Mononuclear cell (primary cell): ENCODE measurements around the gene CEP89. TPM values are rescaled to one million over a fixed set of nuclear protein-coding genes. Genes with fewer than 3 reads are reported as not detected.
"Not testable (repeated sequence)": the region's sequence is repeated elsewhere in the genome, so short reads cannot be mapped to it uniquely, and the experiment has no call there.

Experiments used
- H3K27me3 ChIP-seq: 2 replicates; pipeline ENCODE4 v1.6.0; 2011; ENCODE audit warnings: low read length, control low read depth; ENCODE audit not compliant: insufficient read depth
- H3K4me1 ChIP-seq: 2 replicates; pipeline ENCODE4 v1.5.1; 2011; ENCODE audit warnings: mild to moderate bottlenecking, low read length, control low read depth; ENCODE audit not compliant: insufficient read depth
- H3K4me3 ChIP-seq: 2 replicates; pipeline ENCODE4 v1.5.1; 2011; ENCODE audit warnings: mild to moderate bottlenecking, low read length, moderate library complexity
- H3K9me3 ChIP-seq: 2 replicates; pipeline ENCODE4 v1.5.1; 2011; ENCODE audit warnings: low read depth, mild to moderate bottlenecking, control low read depth, low read length
- total RNA-seq: library from RNA; depleted of rRNA; stranded (reverse); fragments of >200 nt; gene quantifications from one replicate; pipeline ENCODE4 v1.2.3, GENCODE V29; 2012

CEP89 gene
- total RNA-seq, 1 donor, result 2.2 TPM

DNA sequence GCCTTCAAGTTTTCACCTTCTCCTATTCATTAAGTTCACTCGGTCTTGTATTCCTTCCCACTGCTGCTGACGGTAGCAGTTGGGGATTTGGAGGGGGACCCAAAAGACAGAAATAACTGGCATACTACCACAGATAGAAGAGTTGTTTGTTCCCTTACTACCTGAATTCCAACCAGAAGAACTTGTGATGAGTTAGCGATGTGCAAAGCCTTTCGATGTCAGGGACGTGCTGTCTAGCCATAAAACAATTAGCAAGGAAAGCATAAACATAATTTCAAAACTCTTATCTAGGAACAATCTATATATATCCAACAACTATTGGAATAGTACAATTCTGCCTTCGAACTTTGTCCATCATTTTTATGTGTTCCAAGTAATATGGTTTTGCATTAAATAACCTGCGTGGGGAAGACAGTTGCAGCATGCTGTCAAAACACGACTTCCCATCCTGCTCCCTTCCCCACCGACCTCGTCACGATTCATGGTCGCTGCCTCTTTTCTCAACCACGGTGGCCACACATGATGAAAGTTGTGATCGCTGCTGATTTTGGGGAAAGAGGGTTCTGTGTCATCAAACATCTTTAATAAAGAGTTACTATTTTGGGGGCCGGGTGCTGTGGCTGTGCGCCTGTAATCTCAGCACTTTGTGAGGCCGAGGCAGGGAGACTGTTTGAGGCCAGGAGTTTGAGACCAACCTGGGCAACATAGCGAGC lies 98.4 kb downstream of the CEP89 start:
- no peaks in the 10 kb centered on the region for H3K9me3 ChIP-seq
- H3K27me3 ChIP-seq, result no peaks in the 10 kb centered on the region
- no peak overlapping the region for H3K4me3 ChIP-seq
- no peaks in the 10 kb centered on the region for H3K4me1 ChIP-seq

DNA sequence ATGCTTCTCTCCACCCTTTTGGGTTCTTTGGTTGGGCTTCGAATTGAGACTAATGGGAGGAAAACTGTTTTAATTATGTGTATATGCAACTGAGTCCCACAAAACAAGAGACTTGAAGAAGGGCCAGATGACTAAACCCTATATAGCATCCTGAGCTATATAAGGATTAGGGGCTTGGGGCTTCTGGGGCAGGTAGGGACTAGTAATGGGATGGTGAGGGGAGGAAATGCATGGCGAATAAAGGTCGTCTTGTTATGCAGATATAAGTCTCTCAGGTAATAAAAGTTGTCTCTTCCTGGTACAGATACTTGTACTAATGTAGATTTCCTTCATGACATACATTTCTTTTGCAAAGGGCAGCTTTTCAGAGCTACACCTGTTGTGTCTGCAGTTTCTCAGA lies 99.4 kb downstream of the CEP89 start:
- Histone ChIP-seq H3K27me3 (no peaks in the 10 kb centered on the region), H3K9me3 (no peaks in the 10 kb centered on the region), H3K4me1 (no peaks in the 10 kb centered on the region)

GRCh38 chr19:32870981-32871451 lies 100.7 kb downstream of the CEP89 start:
- H3K9me3 ChIP-seq, result no peaks in the 10 kb centered on the region
- no peak overlapping the region for H3K4me3 ChIP-seq
- no peaks in the 10 kb centered on the region for H3K4me1 ChIP-seq
- no peaks in the 10 kb centered on the region for H3K27me3 ChIP-seq

More for the DNA sequence above, 99.4 kb downstream of the CEP89 start:
- H3K4me3 ChIP-seq, result no peak overlapping the region

DNA sequence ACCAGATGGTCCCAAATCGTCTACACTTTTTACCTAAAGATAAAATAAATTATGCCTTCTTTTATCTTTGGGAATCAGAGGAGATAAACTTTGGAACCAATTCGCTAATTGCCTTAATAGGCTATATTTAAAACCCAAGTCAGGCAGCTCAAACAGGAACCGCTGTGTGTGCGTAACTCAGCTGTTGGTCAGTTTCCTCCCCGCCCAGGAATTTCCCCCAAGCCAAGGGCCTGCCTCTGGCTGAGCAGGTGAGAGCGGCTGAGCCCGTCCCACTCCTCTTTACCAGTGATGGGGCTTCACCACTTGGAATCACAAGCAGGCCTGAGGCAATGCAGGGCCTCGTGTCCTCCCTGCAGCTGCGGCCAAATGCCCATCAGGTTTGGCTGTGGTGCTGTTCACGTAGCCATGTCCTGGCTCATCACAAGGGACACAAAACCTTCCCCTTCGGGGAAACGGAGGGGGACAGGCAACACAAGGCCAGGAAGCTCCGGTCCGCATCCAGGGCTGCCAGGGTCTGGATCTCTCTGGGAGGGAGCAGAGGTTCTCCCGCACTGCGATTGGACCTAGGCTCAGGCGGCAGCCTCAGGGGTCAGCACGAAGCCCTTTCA lies 101.7 kb downstream of the CEP89 start:
- Histone ChIP-seq H3K4me3 (no peak overlapping the region), H3K9me3 (no peaks in the 10 kb centered on the region), H3K27me3 (no peaks in the 10 kb centered on the region), H3K4me1 (no peaks in the 10 kb centered on the region)

DNA sequence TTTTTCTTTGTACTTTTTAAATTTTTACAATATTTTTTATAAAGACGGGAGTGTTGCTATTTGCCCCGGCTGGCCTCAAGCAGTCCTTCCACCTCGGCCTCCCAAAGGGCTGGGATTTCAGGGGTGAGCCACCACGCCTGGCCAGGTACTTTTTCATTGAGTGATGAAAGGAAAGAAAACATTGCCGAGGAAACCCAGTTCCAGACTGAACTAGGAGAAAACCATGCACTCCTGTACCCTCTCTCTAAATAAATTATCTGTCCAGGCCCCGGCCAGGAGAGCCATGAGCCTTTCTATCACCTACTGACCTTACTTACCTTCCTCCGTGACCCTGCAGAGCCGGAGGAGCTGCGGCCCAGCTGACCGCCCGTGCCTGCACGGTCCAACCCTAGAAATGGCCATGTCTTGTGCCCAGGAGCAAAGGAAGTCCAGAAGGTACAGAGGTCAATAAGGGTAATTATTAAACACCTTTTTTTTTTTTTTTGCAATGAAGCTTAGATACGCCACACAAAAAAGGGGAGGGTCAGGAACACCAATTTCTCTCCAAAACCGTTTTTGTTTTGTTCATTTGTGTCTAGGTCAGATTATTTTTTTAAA lies 102.3 kb downstream of the CEP89 start, which contains the start of gene SLC7A9:
SLC7A9 (minus strand) TSS at position 399 of the 597 bp plus-strand sequence. CDS start 1,233 bp downstream, outside the sequence.
- Histone ChIP-seq H3K9me3 (no peaks in the 10 kb centered on the region), H3K27me3 (no peaks in the 10 kb centered on the region), H3K4me3 (no peak within 1 kb of the TSS), H3K4me1 (no peaks in the 10 kb centered on the region)

GRCh38 chr19:32868206-32868950 lies 103.4 kb downstream of the CEP89 start:
- H3K9me3 ChIP-seq, result no peaks in the 10 kb centered on the region
- H3K4me3 ChIP-seq, result no peak overlapping the region
- no peaks in the 10 kb centered on the region for H3K27me3 ChIP-seq
- H3K4me1 ChIP-seq, result no peaks in the 10 kb centered on the region

GRCh38 chr19:32867436-32867835 lies 104.3 kb downstream of the CEP89 start:
- not testable (repeated sequence) for H3K4me1 ChIP-seq, H3K27me3 ChIP-seq, H3K4me3 ChIP-seq, H3K9me3 ChIP-seq

GRCh38 chr19:32866564-32867265 lies 105.0 kb downstream of the CEP89 start:
- Histone ChIP-seq H3K9me3 (no peaks in the 10 kb centered on the region), H3K27me3 (no peaks in the 10 kb centered on the region)

GRCh38 chr19:32866061-32866460 lies 105.7 kb downstream of the CEP89 start:
- Histone ChIP-seq H3K9me3 (no peaks in the 10 kb centered on the region), H3K4me1 (no peaks in the 10 kb centered on the region), H3K4me3 (no peak overlapping the region), H3K27me3 (no peaks in the 10 kb centered on the region)

More at GRCh38 chr19:32866564-32867265, 105.0 kb downstream of the CEP89 start:
- Histone ChIP-seq H3K4me1 (no peaks in the 10 kb centered on the region), H3K4me3 (no peak overlapping the region)

DNA sequence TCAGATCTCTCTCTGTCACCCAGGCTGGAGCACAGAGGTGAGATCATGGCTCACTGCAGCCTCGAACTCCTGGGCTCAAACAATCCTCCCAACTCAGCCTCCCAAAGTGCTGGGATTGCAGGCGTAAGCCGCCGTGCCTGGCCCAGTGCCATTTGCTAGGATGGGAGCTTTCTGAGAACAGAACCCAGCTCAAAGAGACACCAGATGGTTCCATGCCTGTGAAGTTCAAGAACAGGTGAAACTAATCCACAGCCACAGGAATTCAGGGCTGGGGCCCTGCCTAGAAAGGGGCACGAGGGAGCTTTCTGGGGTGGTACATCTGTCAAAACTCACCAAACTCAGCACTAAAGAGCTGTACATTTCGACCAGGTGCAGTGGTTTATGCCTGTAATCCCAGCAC lies 106.4 kb downstream of the CEP89 start:
- H3K4me3 ChIP-seq, result no peak overlapping the region
- H3K4me1 ChIP-seq, result no peaks in the 10 kb centered on the region
- no peaks in the 10 kb centered on the region for H3K9me3 ChIP-seq
- no peaks in the 10 kb centered on the region for H3K27me3 ChIP-seq

DNA sequence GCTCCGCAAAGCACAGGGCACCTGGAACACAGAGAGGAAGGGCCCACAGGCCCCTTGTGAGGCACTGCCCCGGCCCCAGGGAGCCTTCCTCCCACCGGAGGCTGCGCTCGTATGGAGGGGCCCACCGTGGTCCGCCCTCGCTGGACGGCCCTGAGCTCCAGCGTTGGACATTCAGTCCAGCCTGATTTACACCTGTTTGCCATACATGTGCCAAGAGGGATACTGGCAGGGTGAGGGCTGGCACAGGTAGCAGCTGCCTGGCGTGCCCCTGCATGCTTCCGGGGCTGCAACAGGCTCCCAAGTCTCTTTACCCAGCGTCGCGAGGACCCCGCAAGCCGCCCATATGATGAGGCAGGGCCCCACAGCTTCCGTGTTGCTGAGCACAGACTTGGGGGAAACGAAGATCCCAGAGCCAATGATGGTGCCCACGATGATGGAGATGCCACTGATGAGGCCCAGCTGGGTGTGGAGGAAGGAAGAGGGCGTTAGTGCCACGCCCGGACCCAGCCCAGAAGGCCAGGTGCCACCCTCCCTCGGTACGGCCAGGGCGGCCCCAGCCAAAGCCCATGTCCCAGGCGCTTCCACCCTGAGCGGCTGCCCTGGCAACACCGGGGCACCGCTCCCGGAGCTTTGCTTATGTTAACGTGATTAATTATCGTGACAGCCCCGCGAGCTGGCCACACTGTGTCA lies 107.3 kb downstream of the CEP89 start:
- no peaks in the 10 kb centered on the region for H3K9me3 ChIP-seq
- H3K4me1 ChIP-seq, result no peaks in the 10 kb centered on the region
- H3K4me3 ChIP-seq, result no peak overlapping the region
- H3K27me3 ChIP-seq, result no peaks in the 10 kb centered on the region

DNA sequence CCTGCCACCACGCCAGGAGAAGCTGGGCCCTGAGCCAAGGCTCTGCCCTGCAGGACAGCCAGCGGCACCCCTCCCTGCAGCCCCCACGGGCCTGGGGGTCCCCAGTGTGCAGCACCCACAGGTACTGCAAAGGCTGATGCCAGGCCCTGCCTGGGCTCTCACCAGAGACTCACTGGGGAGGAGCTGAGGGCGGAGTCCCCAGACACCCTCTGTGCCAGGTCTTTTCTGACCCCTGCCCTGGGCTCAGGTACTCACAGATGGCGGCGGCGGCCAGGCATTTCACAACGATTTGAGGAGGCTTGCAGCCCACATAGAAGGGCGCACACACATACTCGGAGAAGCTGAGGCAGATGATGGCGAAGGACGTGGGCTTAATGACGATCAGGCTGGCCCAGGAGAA lies 107.9 kb downstream of the CEP89 start:
- Histone ChIP-seq H3K4me1 (no peaks in the 10 kb centered on the region), H3K4me3 (no peak overlapping the region), H3K27me3 (no peaks in the 10 kb centered on the region), H3K9me3 (no peaks in the 10 kb centered on the region)

GRCh38 chr19:32863301-32863700 lies 108.5 kb downstream of the CEP89 start:
- H3K4me1 ChIP-seq, result no peaks in the 10 kb centered on the region
- no peak overlapping the region for H3K4me3 ChIP-seq
- no peaks in the 10 kb centered on the region for H3K9me3 ChIP-seq
- H3K27me3 ChIP-seq, result no peaks in the 10 kb centered on the region

GRCh38 chr19:32862741-32863140 lies 109.0 kb downstream of the CEP89 start:
- no peaks in the 10 kb centered on the region for H3K4me1 ChIP-seq
- H3K4me3 ChIP-seq, result no peak overlapping the region
- no peaks in the 10 kb centered on the region for H3K27me3 ChIP-seq
- H3K9me3 ChIP-seq, result no peaks in the 10 kb centered on the region
